Measurements from ENCODE around the gene COL6A1.
A peak's percentile ranks its signal among the peaks of the same experiment; 100 is the strongest.

The COL6A1 gene

GRCh38 chr21:45983981-45984551 lies 2.5 kb downstream of the COL6A1 start:
- Histone ChIP-seq H3K9me3 (ENCODE audit: control insufficient read depth in 2 of 2, low read length in 2 of 2) (no peaks in the 10 kb centered on the region), H3K36me3 (ENCODE audit: control insufficient read depth in 2 of 2, insufficient read depth in 2 of 2, low read length in 2 of 2) (peaks cover 31 to 35% of the 10 kb centered on the region in 2 donors), H3K27ac (ENCODE audit: low read length) (peak overlapping the region; percentile 89), H3K27me3 (ENCODE audit: control insufficient read depth in 1 of 2, insufficient read depth in 2 of 2, low read length in 2 of 2) (no peaks in the 10 kb centered on the region), H3K4me3 (ENCODE audit: low read length in 2 of 2) (peak overlapping the region; percentile 36 to 92), H3K4me1 (ENCODE audit: control insufficient read depth, insufficient read depth, low read length) (peaks cover 65% of the 10 kb centered on the region), H3K9ac (ENCODE audit: low read length in 2 of 2) (peak overlapping the region; percentile 34 to 62)

GRCh38 chr21:45984584-45985095 lies 3.1 kb downstream of the COL6A1 start:
- peaks cover 31 to 38% of the 10 kb centered on the region in 2 donors for H3K36me3 ChIP-seq (ENCODE audit: control insufficient read depth in 2 of 2, insufficient read depth in 2 of 2, low read length in 2 of 2)
- no peaks in the 10 kb centered on the region for H3K9me3 ChIP-seq (ENCODE audit: control insufficient read depth in 2 of 2, low read length in 2 of 2)
- peak overlapping the region; percentile 36 to 92 for H3K4me3 ChIP-seq (ENCODE audit: low read length in 2 of 2)
- H3K4me1 ChIP-seq (ENCODE audit: control insufficient read depth, insufficient read depth, low read length): peaks cover 61% of the 10 kb centered on the region
- peak overlapping the region; percentile 34 to 62 for H3K9ac ChIP-seq (ENCODE audit: low read length in 2 of 2)
- H3K27ac ChIP-seq (ENCODE audit: low read length): peak overlapping the region; percentile 89
- no peaks in the 10 kb centered on the region for H3K27me3 ChIP-seq (ENCODE audit: control insufficient read depth in 1 of 2, insufficient read depth in 2 of 2, low read length in 2 of 2)

- Histone ChIP-seq H3K27me3 (ENCODE audit: control insufficient read depth in 1 of 2, insufficient read depth in 2 of 2, low read length in 2 of 2) (no peaks in the 10 kb centered on the region), H3K36me3 (ENCODE audit: control insufficient read depth in 2 of 2, insufficient read depth in 2 of 2, low read length in 2 of 2) (peaks cover 37 to 44% of the 10 kb centered on the region in 2 donors), H3K9me3 (ENCODE audit: control insufficient read depth in 2 of 2, low read length in 2 of 2) (no peaks in the 10 kb centered on the region), H3K9ac (ENCODE audit: low read length in 2 of 2) (peak overlapping the region; percentile 34 to 62), H3K4me3 (ENCODE audit: low read length in 2 of 2) (peak overlapping the region in 1 of 2 donors; percentile 52), H3K4me1 (ENCODE audit: control insufficient read depth, insufficient read depth, low read length) (peaks cover 59% of the 10 kb centered on the region), H3K27ac (ENCODE audit: low read length) (peak overlapping the region; percentile 89)
Observed at GRCh38 chr21:45985471-45986315, 4.1 kb downstream of the COL6A1 start.

- Histone ChIP-seq H3K4me1 (ENCODE audit: control insufficient read depth, insufficient read depth, low read length) (peaks cover 55% of the 10 kb centered on the region), H3K9me3 (ENCODE audit: control insufficient read depth in 2 of 2, low read length in 2 of 2) (no peaks in the 10 kb centered on the region), H3K9ac (ENCODE audit: low read length in 2 of 2) (peak overlapping the region in 1 of 2 donors; percentile 42), H3K27ac (ENCODE audit: low read length) (peak overlapping the region; percentile 89), H3K27me3 (ENCODE audit: control insufficient read depth in 1 of 2, insufficient read depth in 2 of 2, low read length in 2 of 2) (no peaks in the 10 kb centered on the region), H3K4me3 (ENCODE audit: low read length in 2 of 2) (no peak overlapping the region), H3K36me3 (ENCODE audit: control insufficient read depth in 2 of 2, insufficient read depth in 2 of 2, low read length in 2 of 2) (peaks cover 42 to 46% of the 10 kb centered on the region in 2 donors)
Observed at GRCh38 chr21:45986316-45987051, 4.9 kb downstream of the COL6A1 start.

- H3K4me3 ChIP-seq (ENCODE audit: low read length in 2 of 2): no peak overlapping the region
- peaks cover 62% of the 10 kb centered on the region for H3K4me1 ChIP-seq (ENCODE audit: control insufficient read depth, insufficient read depth, low read length)
- H3K36me3 ChIP-seq (ENCODE audit: control insufficient read depth in 2 of 2, insufficient read depth in 2 of 2, low read length in 2 of 2): peaks cover 49% of the 10 kb centered on the region in 2 donors
- no peak overlapping the region for H3K9ac ChIP-seq (ENCODE audit: low read length in 2 of 2)
- H3K27me3 ChIP-seq (ENCODE audit: control insufficient read depth in 1 of 2, insufficient read depth in 2 of 2, low read length in 2 of 2): no peaks in the 10 kb centered on the region
- peak overlapping the region; percentile 89 for H3K27ac ChIP-seq (ENCODE audit: low read length)
- H3K9me3 ChIP-seq (ENCODE audit: control insufficient read depth in 2 of 2, low read length in 2 of 2): no peaks in the 10 kb centered on the region
Observed at GRCh38 chr21:45987121-45987711, 5.6 kb downstream of the COL6A1 start.

- peaks cover 68% of the 10 kb centered on the region for H3K4me1 ChIP-seq (ENCODE audit: control insufficient read depth, insufficient read depth, low read length)
- H3K27me3 ChIP-seq (ENCODE audit: control insufficient read depth in 1 of 2, insufficient read depth in 2 of 2, low read length in 2 of 2): no peaks in the 10 kb centered on the region
- peaks cover 52 to 54% of the 10 kb centered on the region in 2 donors for H3K36me3 ChIP-seq (ENCODE audit: control insufficient read depth in 2 of 2, insufficient read depth in 2 of 2, low read length in 2 of 2)
- H3K9me3 ChIP-seq (ENCODE audit: control insufficient read depth in 2 of 2, low read length in 2 of 2): no peaks in the 10 kb centered on the region
- no peak overlapping the region for H3K4me3 ChIP-seq (ENCODE audit: low read length in 2 of 2)
- H3K27ac ChIP-seq (ENCODE audit: low read length): peak overlapping the region; percentile 31
- no peak overlapping the region for H3K9ac ChIP-seq (ENCODE audit: low read length in 2 of 2)
Observed at GRCh38 chr21:45988366-45989347, 7.1 kb downstream of the COL6A1 start.

GRCh38 chr21:45989355-45990048 lies 7.9 kb downstream of the COL6A1 start:
- Histone ChIP-seq H3K9me3 (ENCODE audit: control insufficient read depth in 2 of 2, low read length in 2 of 2) (no peaks in the 10 kb centered on the region), H3K4me3 (ENCODE audit: low read length in 2 of 2) (no peak overlapping the region), H3K27ac (ENCODE audit: low read length) (peak overlapping the region; percentile 46), H3K36me3 (ENCODE audit: control insufficient read depth in 2 of 2, insufficient read depth in 2 of 2, low read length in 2 of 2) (peaks cover 50 to 54% of the 10 kb centered on the region in 2 donors), H3K9ac (ENCODE audit: low read length in 2 of 2) (no peak overlapping the region), H3K4me1 (ENCODE audit: control insufficient read depth, insufficient read depth, low read length) (peaks cover 68% of the 10 kb centered on the region), H3K27me3 (ENCODE audit: control insufficient read depth in 1 of 2, insufficient read depth in 2 of 2, low read length in 2 of 2) (no peaks in the 10 kb centered on the region)

- H3K4me1 ChIP-seq (ENCODE audit: control insufficient read depth, insufficient read depth, low read length): peaks cover 68% of the 10 kb centered on the region
- H3K27ac ChIP-seq (ENCODE audit: low read length): peak overlapping the region; percentile 46
- no peaks in the 10 kb centered on the region for H3K27me3 ChIP-seq (ENCODE audit: control insufficient read depth in 1 of 2, insufficient read depth in 2 of 2, low read length in 2 of 2)
- H3K9ac ChIP-seq (ENCODE audit: low read length in 2 of 2): no peak overlapping the region
- H3K36me3 ChIP-seq (ENCODE audit: control insufficient read depth in 2 of 2, insufficient read depth in 2 of 2, low read length in 2 of 2): peaks cover 48 to 54% of the 10 kb centered on the region in 2 donors
- no peaks in the 10 kb centered on the region for H3K9me3 ChIP-seq (ENCODE audit: control insufficient read depth in 2 of 2, low read length in 2 of 2)
- H3K4me3 ChIP-seq (ENCODE audit: low read length in 2 of 2): no peak overlapping the region
Observed at GRCh38 chr21:45990049-45990711, 8.6 kb downstream of the COL6A1 start.

Data from stomach smooth muscle (tissue), 2 donors.